SH-SY5Y (cell line): Measurements from ENCODE around the gene SERPINA3.

Source experiments
- GATA2 ChIP-seq: IDR thresholded peaks from 2 replicates; pipeline ENCODE4 v1.6.1; 2011; ENCODE audit warnings: mild to moderate bottlenecking, low read depth, low read length
- GATA3 ChIP-seq: IDR thresholded peaks from 2 replicates; pipeline ENCODE4 v1.6.1; 2011; ENCODE audit warnings: low read depth, mild to moderate bottlenecking, low read length, moderate library complexity

DNA sequence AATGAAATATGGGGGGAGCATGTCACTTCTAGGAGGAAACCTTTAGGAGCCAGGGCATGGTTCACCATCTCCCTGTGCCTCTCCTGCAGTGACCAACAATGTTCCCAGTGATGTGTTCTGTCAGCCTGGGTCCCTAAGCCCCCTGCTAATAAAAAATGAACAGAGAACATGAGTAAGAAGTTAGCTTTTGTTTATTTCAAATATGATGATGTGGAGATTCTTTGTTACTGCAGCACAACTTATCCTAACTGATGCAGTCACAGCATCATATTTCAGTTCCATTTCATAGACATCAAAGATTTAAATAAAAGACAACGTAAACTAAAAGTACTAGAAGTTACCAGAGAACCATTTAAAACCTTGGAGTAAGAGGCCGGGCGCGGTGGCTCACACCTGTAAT is 43.9 kb downstream of the SERPINA3 start:
- TF ChIP-seq GATA2 (no peak), GATA3 (no peak)
